ENCODE data around the gene ZNF408. TPM values are rescaled to one million over a fixed set of nuclear protein-coding genes. Genes with fewer than 3 reads are reported as not detected.

The ZNF408 gene
- total RNA-seq, 1 donor from 2014 or later: 23.0 TPM

DNA sequence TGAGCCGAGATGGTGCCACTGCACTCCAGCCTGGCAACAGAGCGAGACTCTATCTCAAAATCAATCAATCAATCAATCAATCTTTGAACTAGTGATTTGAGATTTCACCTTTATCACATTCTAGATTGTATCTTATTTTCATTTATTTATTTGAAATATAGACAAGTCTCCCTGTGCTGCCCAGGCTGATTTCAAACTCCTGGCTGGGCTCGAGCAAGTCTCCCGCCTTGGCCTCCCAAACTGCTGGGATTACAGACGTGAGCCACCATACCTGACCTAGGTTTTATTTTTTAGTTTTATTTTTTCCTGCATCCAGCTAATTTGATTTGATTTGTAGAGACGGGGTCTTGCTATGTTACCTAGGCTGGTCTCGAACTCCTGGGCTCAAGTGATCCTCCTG is 35.3 kb downstream of the ZNF408 start:
- Histone ChIP-seq H3K27me3 (ENCODE audit: control insufficient read depth, insufficient read depth, low read length) (no peaks in the 10 kb centered on the region), H3K36me3 (ENCODE audit: control insufficient read depth, insufficient read depth, low read length) (no peaks in the 10 kb centered on the region), H3K4me3 (ENCODE audit: low read depth, low read length) (no peak overlapping the region)
- no peak for DNase-seq (ENCODE audit: low read depth)
- TF ChIP-seq, protein P1, sequence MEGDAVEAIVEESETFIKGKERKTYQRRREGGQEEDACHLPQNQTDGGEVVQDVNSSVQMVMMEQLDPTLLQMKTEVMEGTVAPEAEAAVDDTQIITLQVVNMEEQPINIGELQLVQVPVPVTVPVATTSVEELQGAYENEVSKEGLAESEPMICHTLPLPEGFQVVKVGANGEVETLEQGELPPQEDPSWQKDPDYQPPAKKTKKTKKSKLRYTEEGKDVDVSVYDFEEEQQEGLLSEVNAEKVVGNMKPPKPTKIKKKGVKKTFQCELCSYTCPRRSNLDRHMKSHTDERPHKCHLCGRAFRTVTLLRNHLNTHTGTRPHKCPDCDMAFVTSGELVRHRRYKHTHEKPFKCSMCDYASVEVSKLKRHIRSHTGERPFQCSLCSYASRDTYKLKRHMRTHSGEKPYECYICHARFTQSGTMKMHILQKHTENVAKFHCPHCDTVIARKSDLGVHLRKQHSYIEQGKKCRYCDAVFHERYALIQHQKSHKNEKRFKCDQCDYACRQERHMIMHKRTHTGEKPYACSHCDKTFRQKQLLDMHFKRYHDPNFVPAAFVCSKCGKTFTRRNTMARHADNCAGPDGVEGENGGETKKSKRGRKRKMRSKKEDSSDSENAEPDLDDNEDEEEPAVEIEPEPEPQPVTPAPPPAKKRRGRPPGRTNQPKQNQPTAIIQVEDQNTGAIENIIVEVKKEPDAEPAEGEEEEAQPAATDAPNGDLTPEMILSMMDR (IDR thresholded peaks at IDR 0.05; ENCODE audit: insufficient read depth, low read length, poor library complexity, severe bottlenecking): no peak

DNA sequence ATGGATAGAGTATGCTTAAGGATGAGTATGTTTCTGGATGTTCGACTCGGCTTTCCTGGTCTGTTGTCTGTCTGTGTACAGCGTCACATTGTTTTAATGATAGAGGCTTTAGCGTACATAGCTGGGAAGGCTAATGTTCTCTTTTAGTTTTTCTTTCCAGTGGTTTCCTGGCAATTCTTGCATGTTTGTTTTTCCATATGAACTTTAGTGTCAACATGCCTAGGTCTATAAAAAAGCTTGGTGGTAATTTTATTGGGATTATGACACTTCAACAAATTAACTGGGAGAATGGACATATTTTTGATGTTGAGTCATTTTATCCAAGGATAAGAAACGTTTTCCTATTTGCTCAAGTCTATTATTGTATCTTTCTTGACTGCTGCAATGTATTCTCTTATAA is 35.8 kb downstream of the ZNF408 start:
- Histone ChIP-seq H3K27me3 (ENCODE audit: control insufficient read depth, insufficient read depth, low read length) (no peaks in the 10 kb centered on the region), H3K36me3 (ENCODE audit: control insufficient read depth, insufficient read depth, low read length) (no peaks in the 10 kb centered on the region), H3K4me3 (ENCODE audit: low read depth, low read length) (no peak overlapping the region)
- no peak for DNase-seq (ENCODE audit: low read depth)
- TF ChIP-seq, protein P1 (IDR thresholded peaks at IDR 0.05; ENCODE audit: insufficient read depth, low read length, poor library complexity, severe bottlenecking): no peak

DNA sequence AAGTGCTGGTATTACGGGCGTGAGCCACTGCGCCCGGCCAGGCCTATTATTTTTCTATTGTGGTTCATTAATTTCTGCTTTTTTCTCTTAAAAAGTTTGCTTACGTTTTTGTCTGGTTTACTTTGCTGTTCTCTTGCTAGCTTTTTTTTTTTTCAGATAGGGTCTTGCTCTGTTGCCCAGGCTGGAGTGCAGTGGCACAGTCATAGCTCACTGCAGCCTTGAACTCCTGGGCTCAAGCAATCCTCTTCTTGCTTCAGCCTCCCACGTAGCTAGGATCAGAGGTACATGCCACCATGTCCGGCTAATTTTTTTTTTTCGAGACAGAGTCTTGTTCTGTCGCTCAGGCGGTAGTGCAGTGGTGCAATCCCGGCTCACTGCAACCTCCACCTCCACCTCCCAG is 36.9 kb downstream of the ZNF408 start:
- no peak for DNase-seq (ENCODE audit: low read depth)
- Histone ChIP-seq H3K27me3 (ENCODE audit: control insufficient read depth, insufficient read depth, low read length) (no peaks in the 10 kb centered on the region), H3K36me3 (ENCODE audit: control insufficient read depth, insufficient read depth, low read length) (no peaks in the 10 kb centered on the region), H3K4me3 (ENCODE audit: low read depth, low read length) (no peak overlapping the region)
- TF ChIP-seq, protein P1 (IDR thresholded peaks at IDR 0.05; ENCODE audit: insufficient read depth, low read length, poor library complexity, severe bottlenecking): no peak

DNA sequence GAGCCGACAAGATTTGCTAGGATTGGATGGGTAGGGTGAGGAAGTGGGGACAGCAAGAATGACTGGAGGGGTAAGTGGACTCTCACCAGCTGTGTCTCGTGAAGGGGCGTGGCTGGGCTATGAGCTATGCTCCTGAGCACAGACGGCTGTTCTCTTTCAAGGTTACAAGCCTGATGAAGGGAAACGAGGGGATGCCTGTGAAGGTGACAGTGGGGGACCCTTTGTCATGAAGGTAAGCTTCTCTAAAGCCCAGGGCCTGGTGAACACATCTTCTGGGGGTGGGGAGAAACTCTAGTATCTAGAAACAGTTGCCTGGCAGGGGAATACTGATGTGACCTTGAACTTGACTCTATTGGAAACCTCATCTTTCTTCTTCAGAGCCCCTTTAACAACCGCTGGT is 38.1 kb downstream of the ZNF408 start:
- no peak overlapping the region for H3K4me3 ChIP-seq (ENCODE audit: low read depth, low read length)
- H3K36me3 ChIP-seq (ENCODE audit: control insufficient read depth, insufficient read depth, low read length): no peaks in the 10 kb centered on the region
- no peak for DNase-seq (ENCODE audit: low read depth)
- no peaks in the 10 kb centered on the region for H3K27me3 ChIP-seq (ENCODE audit: control insufficient read depth, insufficient read depth, low read length)
- TF ChIP-seq, protein P1 (IDR thresholded peaks at IDR 0.05; ENCODE audit: insufficient read depth, low read length, poor library complexity, severe bottlenecking): no peak

DNA sequence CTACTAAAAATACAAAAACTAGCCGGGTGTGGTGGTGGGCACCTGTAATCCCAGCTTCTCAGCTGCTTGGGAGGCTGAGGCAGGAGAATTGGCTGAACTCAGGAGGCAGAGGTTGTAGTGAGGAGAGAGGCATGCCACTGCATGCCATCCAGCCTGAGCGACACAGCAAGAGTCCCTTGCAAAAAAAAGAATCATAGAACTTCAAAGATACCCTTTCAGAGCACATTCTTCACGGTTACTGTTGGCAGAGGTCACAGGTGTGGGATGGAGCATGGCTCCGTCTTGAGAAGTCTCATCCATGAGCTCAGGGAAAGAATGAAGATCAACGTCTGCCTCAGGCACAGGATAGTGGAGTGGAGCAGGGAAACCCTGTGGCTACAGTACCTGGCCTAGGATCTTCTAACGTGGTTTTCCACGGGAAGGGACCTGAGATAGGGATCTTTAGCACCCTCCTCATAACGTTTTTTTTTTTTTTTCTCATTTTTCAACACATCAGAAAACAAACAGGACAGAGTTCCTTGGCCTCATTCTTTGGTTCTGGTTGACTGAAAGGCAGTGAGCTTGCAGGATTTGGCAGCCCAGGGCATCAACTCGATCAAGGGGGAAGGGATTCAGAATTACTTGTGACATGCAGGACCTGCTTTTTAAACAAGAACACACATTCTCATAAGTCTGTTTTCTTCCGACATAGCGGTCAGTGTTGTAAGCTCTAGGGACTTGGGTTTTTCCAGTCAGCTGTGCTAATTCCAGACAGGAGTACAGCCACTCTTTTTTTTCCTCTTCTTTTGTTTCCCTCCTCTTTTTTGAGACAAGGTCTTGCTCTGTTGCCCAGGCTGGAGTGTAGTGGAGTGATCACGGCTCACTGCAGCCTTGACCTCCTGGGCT is 41.0 kb downstream of the ZNF408 start:
- Histone ChIP-seq H3K4me3 (ENCODE audit: low read depth, low read length) (no peak overlapping the region), H3K27me3 (ENCODE audit: control insufficient read depth, insufficient read depth, low read length) (no peaks in the 10 kb centered on the region), H3K36me3 (ENCODE audit: control insufficient read depth, insufficient read depth, low read length) (no peaks in the 10 kb centered on the region)
- DNase-seq (ENCODE audit: low read depth): no peak
- TF ChIP-seq, protein P1 (IDR thresholded peaks at IDR 0.05; ENCODE audit: insufficient read depth, low read length, poor library complexity, severe bottlenecking): no peak

DNA sequence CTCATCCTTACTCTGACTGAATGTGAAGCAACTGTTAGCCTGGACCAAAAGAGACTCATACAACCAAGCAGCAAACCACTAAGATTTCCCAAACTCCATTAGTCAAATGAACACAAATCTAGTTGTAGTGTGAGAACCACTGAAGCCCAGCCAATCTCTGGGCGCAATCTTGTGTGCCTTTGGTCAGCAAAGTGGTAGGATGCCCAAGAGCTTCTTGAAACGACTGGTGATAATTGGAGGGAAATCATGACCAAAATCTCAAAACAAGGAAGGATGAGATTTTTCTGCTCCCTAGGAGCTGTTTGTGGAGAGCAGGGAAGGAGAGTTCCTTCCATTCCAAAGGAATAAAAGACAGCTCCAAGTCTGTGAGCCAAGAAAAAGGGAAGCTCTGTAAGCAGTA is 42.2 kb downstream of the ZNF408 start:
- TF ChIP-seq, protein P1 (IDR thresholded peaks at IDR 0.05; ENCODE audit: insufficient read depth, low read length, poor library complexity, severe bottlenecking): no peak
- DNase-seq (ENCODE audit: low read depth): no peak
- no peaks in the 10 kb centered on the region for H3K36me3 ChIP-seq (ENCODE audit: control insufficient read depth, insufficient read depth, low read length)
- no peaks in the 10 kb centered on the region for H3K27me3 ChIP-seq (ENCODE audit: control insufficient read depth, insufficient read depth, low read length)
- no peak overlapping the region for H3K4me3 ChIP-seq (ENCODE audit: low read depth, low read length)
